Astrocyte of the spinal cord (primary cell): Measurements from ENCODE around the gene FRAS1.

Source experiments
- DNase-seq: peaks from one replicate; pipeline ENCODE4 v3.0.0; 2011; ENCODE audit warnings: low read depth, low spot score
- H3K4me3 ChIP-seq: 2 replicates; pipeline ENCODE4 v1.5.1; 2011; ENCODE audit warnings: low read depth, mild to moderate bottlenecking, low read length, moderate library complexity
- in situ Hi-C: cut with HindIII; loops from 2 replicates; pipeline ENCODE4 v1.10.0; 2017; ENCODE audit warnings: low sequenced_read_pairs
- TF ChIP-seq, protein P1 (sequence below): IDR thresholded peaks from 2 replicates; pipeline ENCODE4 v1.5.1; 2012; ENCODE audit warnings: low read depth, mild to moderate bottlenecking, low read length, inconsistent platforms

The FRAS1 gene

DNA sequence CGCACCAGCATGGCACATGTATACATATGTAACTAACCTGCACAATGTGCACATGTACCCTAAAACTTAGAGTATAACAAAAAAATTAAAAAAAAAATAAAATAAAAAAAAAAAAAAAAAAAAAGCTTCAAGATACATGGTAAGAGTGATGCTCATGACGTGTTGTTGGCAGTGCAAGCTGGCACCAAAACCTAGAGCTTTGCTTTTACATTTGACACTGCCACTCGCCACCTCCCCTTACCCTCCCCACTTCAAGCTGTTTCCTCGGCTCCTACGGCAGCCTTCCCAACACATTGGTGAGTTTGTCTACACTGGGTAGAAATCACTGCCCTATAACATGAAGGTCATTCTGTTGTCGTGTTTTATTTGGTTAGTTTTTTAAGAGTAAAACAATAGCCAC lies 296.8 kb downstream of the FRAS1 start:
- H3K4me3 ChIP-seq: no peak overlapping the region
- DNase-seq: no peak
- in situ Hi-C loops: no loop called here
- TF ChIP-seq, protein P1, sequence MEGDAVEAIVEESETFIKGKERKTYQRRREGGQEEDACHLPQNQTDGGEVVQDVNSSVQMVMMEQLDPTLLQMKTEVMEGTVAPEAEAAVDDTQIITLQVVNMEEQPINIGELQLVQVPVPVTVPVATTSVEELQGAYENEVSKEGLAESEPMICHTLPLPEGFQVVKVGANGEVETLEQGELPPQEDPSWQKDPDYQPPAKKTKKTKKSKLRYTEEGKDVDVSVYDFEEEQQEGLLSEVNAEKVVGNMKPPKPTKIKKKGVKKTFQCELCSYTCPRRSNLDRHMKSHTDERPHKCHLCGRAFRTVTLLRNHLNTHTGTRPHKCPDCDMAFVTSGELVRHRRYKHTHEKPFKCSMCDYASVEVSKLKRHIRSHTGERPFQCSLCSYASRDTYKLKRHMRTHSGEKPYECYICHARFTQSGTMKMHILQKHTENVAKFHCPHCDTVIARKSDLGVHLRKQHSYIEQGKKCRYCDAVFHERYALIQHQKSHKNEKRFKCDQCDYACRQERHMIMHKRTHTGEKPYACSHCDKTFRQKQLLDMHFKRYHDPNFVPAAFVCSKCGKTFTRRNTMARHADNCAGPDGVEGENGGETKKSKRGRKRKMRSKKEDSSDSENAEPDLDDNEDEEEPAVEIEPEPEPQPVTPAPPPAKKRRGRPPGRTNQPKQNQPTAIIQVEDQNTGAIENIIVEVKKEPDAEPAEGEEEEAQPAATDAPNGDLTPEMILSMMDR: no peak

DNA sequence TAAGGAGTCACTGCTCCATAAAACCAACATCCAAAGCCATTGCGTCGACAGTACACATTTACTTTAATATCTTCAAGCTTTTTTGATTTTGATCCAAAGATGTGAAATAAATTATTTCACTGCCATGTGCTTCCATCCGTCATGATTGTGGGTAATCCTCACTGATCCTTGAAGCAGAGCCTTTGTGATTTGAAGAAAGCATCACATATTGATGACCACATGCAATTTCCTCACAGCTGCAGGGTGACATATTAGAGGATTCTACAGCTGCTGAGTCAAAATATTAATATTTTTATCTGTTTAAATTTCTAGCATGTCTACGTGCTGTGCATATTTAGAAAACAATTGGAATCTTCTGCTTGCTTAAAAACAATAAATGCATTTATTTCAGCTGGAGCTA lies 297.7 kb downstream of the FRAS1 start:
- TF ChIP-seq, protein P1: no peak
- in situ Hi-C loops: no loop called here
- no peak overlapping the region for H3K4me3 ChIP-seq
- DNase-seq: no peak

DNA sequence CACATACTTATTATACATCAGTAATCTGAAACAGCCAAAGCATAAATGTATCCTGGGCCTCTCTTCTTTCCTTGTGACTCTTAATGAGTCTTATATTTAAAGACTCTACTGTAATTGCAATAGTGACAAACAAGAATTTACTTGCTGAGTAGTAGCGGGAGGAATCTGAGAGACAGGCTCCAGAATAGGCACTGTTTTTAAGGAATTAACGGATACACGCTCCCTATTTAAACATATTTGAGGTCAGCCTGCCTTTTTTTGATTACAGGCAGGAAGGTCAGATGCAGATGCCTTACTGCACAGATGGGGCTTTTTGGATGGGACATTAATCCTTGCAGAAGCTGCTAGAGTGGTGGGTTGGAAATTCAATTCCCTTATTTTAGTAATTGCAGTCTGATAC lies 298.2 kb downstream of the FRAS1 start:
- no peak for DNase-seq
- TF ChIP-seq, protein P1: no peak
- H3K4me3 ChIP-seq: no peak overlapping the region
- in situ Hi-C loops: no loop called here

DNA sequence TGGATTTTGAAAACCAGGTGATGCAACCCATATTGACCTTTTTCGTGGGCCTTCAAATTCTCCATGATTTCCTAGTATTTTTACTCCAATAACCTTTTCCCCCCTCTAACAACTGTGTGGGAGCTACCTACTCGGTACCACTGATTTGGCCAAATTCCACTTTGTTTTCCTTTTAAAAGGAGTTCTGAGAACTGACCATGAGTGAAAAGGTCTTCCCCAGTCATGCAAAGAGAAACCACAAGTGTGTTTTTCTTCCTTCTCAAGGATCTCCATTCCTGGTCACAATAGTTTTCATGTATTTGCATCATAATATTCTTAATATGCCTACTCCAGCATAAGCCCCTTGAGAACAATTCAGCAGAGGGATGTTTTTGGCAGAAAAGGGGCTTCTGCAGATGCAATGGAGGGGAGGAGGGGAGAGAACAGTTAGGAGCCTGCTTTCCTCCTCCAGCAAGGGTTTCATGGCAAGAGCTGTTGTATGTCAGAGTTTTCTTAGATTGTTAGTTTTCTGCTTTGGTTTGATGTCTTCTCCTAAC lies 299.2 kb downstream of the FRAS1 start:
- no peak overlapping the region for H3K4me3 ChIP-seq
- TF ChIP-seq, protein P1: no peak
- DNase-seq: peak; percentile 20
- in situ Hi-C loops: no loop called here

DNA sequence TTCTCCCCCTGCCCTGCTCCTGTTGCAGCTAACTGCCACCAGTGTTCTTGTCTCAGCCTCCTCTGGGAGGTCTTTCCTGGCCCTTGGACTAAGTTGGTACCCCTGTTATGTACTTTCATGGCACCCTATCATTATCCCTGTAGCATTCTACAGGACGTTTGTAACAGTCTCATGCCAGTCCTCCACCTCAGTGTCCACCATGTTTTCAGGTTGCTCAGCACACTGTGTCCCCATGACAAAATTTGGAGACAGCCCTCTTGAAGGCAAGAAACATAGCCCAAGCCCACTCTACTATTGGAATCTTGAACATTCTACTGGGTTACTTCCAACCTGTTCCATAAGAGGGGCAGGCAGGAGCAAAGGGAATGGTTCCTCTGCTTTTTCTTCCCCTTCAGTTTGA lies 300.0 kb downstream of the FRAS1 start:
- no peak for DNase-seq
- in situ Hi-C loops: no loop called here
- H3K4me3 ChIP-seq: no peak overlapping the region
- TF ChIP-seq, protein P1: no peak

DNA sequence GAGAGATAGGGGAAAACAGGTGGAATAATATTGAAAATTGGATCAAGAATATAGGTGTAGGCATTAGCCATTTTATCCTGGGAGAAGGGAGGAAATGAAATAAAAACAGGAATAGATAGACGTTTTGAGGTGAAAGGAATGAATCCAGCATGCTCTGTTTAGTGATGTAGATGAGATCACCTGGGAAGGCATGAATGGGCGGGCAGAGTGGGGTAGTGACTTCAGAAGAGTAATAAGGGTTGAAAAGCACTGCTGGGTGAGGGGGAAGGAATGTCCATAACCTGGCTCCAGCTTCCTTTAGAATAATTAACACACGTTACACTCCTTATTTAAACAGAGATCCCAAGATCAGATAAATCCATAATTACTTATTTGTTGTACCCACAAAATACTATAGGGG lies 303.3 kb downstream of the FRAS1 start:
- no peak for DNase-seq
- in situ Hi-C loops: no loop called here
- TF ChIP-seq, protein P1: no peak
- H3K4me3 ChIP-seq: no peak overlapping the region
